ENCODE measurements around the gene COL23A1.
"Not testable (repeated sequence)": the region's sequence is repeated elsewhere in the genome, so short reads cannot be mapped to it uniquely, and the experiment has no call there.

The COL23A1 gene

GRCh38 chr5:178371362-178372111 lies 218.7 kb downstream of the COL23A1 start:
- no peak for DNase-seq

- DNase-seq, result no peak
Measured at GRCh38 chr5:178370102-178370501, 220.1 kb downstream of the COL23A1 start.

- not testable (repeated sequence) for DNase-seq
Measured at GRCh38 chr5:178369469-178369868, 220.7 kb downstream of the COL23A1 start.

GRCh38 chr5:178368716-178369300 lies 221.4 kb downstream of the COL23A1 start:
- no peak for DNase-seq

GRCh38 chr5:178368274-178368673 lies 221.9 kb downstream of the COL23A1 start:
- DNase-seq, result no peak

- DNase-seq, result no peak
Measured at GRCh38 chr5:178367736-178368120, 222.5 kb downstream of the COL23A1 start.

- DNase-seq, result no peak
Measured at GRCh38 chr5:178366998-178367735, 223.0 kb downstream of the COL23A1 start.

GRCh38 chr5:178365501-178366440 lies 224.4 kb downstream of the COL23A1 start:
- DNase-seq, result no peak

GRCh38 chr5:178364326-178364675 lies 225.9 kb downstream of the COL23A1 start:
- DNase-seq, result no peak

- no peak for DNase-seq
Measured at GRCh38 chr5:178363501-178364325, 226.5 kb downstream of the COL23A1 start.

- no peak for DNase-seq
Measured at GRCh38 chr5:178361657-178362445, 228.3 kb downstream of the COL23A1 start.

- no peak for DNase-seq
Measured at GRCh38 chr5:178360926-178361235, 229.3 kb downstream of the COL23A1 start.

GRCh38 chr5:178360222-178360925 lies 229.8 kb downstream of the COL23A1 start:
- DNase-seq, result no peak

- no peak for DNase-seq
Measured at GRCh38 chr5:178359738-178360137, 230.5 kb downstream of the COL23A1 start.

- DNase-seq, result no peak
Measured at GRCh38 chr5:178357678-178358077, 232.5 kb downstream of the COL23A1 start.

GRCh38 chr5:178357121-178357521 lies 233.1 kb downstream of the COL23A1 start:
- DNase-seq, result no peak

- DNase-seq, result no peak
Measured at GRCh38 chr5:178356431-178356872, 233.7 kb downstream of the COL23A1 start.

GRCh38 chr5:178355671-178356070 lies 234.5 kb downstream of the COL23A1 start:
- DNase-seq, result no peak

GRCh38 chr5:178353461-178353860 lies 236.7 kb downstream of the COL23A1 start:
- no peak for DNase-seq

- DNase-seq, result no peak
Measured at GRCh38 chr5:178352035-178352349, 238.2 kb downstream of the COL23A1 start.
